Body of pancreas (tissue), 4 donors: Measurements from ENCODE around the gene NAGPA.

Experiments
- CTCF ChIP-seq, 7 experiments: fragments of 450-650 bp in 4 of 7; fragments of 200-600 bp in 3 of 7; sonication (generic) in 3 of 7; IDR thresholded peaks; one replicate each; pipeline ENCODE4 v1.5.1; 2016 to 2019; ENCODE audit warnings: antibody characterized with exemption in 7 of 7
- POLR2A ChIP-seq, 3 donors: fragments of 450-650 bp; IDR thresholded peaks; one replicate each; pipeline ENCODE4 v1.6.1; 2016; ENCODE audit warnings: antibody characterized with exemption in 3 of 3, mild to moderate bottlenecking in 2 of 3

DNA sequence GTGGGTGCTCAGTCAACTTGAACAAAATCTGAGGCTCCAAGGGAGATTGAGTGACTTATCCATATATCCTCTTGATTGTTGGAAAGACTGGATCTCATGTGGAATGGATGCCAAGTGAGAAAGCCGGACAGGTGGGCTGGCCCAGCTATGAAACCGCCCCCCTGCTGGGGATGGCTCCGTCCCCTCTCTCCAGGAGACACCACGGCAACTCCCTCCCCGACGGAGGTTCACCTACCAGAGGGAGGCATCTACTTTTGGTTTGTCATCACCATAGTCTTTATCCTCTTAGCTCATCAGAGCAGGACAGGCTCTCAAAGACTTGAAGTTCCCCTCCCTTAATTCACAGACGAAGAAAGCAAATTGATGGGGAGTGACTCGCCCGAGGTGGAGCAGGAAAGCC lies 36.1 kb upstream of the NAGPA start:
- TF ChIP-seq CTCF (IDR thresholded peaks at IDR 0.05) (no peak), POLR2A (IDR thresholded peaks at IDR 0.05) (no peak)
